Stimulated activated CD8-positive, alpha-beta memory T cell treated with anti-CD3 and anti-CD28 coated beads, Interleukin-7, amount 100 ng/mL, for 24 hours (primary cell): Measurements from ENCODE around the gene TRIOBP.
"Not testable (repeated sequence)": the region's sequence is repeated elsewhere in the genome, so short reads cannot be mapped to it uniquely, and the experiment has no call there.

Experiments
- DNase-seq: peaks from one replicate; pipeline ENCODE4 v3.0.0-alpha.2; 2020; ENCODE audit warnings: low read depth

TRIOBP gene

GRCh38 chr22:37696657-37697537 is at the start of gene TRIOBP:
TSS of gene TRIOBP (plus strand) at chr22:37697048. CDS start at chr22:37701366, 4,318 bp downstream.
- DNase-seq: peak; percentile 78

- DNase-seq: no peak
These were observed 49.5 kb upstream of the TRIOBP start for GRCh38 chr22:37647317-37647716.

- DNase-seq: no peak
These were observed 48.9 kb upstream of the TRIOBP start for GRCh38 chr22:37647928-37648327.

DNA sequence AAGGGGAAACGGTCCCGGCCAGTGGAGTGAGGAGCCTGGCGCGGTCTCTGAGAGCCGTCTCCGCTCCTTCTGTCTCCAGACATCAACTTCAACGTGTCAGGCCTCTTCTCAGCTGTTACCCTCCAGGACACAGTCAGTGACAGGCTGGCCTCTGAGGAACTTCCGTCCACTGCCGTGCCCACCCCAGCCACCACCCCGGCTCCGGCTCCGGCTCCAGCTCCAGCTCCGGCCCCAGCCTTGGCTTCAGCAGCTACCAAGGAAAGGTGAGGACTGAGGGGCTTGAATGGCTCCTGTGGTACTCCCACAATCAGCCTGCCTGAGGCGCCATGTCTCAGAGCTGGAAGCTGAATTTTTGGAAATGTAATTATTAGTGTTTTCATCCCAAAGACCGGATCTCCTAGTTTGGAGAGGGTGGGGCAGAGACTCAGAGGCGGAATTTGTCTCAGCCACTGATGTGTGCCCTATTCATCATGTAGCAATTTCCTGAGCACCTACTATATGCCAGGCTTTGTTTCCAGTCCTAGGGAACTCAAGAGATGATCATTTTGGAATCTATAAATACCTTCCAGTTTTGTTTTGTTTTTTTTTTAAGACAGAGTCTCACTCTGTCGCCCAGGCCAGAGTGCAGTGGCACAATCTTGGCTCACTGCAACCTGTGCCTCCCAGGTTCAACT is 46.2 kb upstream of the TRIOBP start:
- no peak for DNase-seq

DNA sequence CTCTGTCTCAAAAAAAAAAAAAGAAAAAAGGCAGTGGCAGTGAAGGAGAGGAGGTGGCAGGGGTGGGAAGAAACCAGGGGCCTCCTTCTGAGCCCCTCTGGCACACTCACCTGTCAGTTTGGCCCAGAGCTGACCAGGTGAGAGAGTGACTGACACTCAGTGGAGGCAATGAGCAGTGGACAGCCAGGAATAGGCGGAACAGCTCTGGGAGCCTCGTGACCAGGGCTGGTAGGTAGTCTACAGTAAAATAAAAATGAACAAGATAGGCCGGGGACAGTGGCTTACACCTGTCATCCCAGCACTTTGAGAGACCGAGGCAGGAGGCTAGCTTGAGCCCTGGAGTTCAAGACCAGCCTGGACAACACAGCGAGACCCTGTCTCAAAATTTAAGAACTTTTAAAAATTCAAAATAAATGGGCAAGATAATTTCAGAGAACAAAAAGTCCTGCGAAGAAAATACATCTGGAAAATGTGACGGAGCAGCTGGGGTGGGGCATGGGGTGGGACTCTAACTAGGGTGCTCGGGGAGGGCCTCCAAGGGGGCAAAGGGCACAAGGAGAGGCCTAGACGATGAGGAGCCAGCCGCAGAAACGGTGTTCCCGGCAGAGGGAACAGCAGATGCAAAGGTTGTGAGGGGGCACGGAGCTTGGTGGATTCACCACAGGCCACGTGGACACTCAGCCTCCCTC is 42.1 kb upstream of the TRIOBP start:
- DNase-seq: no peak

GRCh38 chr22:37655252-37655563 is 41.6 kb upstream of the TRIOBP start:
- no peak for DNase-seq

- not testable (repeated sequence) for DNase-seq
These were observed 40.3 kb upstream of the TRIOBP start for GRCh38 chr22:37656583-37656982.

GRCh38 chr22:37657590-37658132 is 39.2 kb upstream of the TRIOBP start:
- DNase-seq: no peak

GRCh38 chr22:37658133-37659065 is 38.4 kb upstream of the TRIOBP start, which contains the start of gene PDXP:
TSS of gene PDXP (plus strand) at chr22:37658723. CDS start at chr22:37658783, 60 bp downstream.
- DNase-seq: peak; percentile 98

- DNase-seq: no peak
These were observed 37.6 kb upstream of the TRIOBP start for GRCh38 chr22:37659066-37659896.

DNA sequence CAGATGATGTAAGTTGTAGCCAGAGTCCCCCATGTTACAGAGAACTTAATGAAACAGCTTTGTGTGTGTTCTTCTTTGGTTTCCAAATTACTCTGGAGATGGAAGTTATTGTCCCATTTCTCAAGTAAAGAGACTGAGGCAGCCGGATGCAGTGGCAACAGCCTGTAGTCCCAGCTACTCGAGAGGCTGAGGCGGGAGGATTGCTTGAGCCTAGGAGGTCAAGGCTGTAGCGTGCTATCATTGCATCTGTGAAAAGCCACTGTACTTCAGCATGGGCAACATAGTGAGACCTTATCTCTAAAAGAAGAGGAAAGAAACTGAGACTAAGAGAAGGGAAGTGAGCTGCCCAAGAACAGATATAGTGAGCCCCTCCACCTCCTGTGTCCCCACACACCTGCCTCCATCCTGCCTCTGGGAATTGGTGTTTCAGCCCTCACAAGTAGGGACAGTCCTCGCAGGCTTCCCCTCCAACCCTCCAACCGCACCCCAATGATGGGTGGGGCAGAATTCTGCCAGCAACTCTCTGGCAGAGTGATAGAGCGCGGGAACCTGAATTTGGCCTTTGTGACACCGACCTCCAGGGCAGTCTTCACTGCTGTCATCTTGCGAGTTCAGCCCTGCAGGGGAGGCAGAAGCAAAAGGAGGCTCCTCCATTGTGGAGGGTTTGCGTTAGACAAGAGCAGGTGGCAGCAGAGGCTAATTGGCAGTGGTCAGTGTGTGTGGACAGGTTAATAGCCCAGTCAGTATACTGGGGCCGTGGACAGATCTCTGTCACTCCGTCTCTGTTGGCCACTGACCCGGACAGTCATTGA is 36.7 kb upstream of the TRIOBP start:
- DNase-seq: no peak

GRCh38 chr22:37660709-37661045 is 36.2 kb upstream of the TRIOBP start:
- no peak for DNase-seq

GRCh38 chr22:37661160-37661924 is 35.5 kb upstream of the TRIOBP start:
- no peak for DNase-seq

- DNase-seq: no peak
These were observed 34.8 kb upstream of the TRIOBP start for GRCh38 chr22:37662039-37662438.

- no peak for DNase-seq
These were observed 33.2 kb upstream of the TRIOBP start for GRCh38 chr22:37663521-37664140.

DNA sequence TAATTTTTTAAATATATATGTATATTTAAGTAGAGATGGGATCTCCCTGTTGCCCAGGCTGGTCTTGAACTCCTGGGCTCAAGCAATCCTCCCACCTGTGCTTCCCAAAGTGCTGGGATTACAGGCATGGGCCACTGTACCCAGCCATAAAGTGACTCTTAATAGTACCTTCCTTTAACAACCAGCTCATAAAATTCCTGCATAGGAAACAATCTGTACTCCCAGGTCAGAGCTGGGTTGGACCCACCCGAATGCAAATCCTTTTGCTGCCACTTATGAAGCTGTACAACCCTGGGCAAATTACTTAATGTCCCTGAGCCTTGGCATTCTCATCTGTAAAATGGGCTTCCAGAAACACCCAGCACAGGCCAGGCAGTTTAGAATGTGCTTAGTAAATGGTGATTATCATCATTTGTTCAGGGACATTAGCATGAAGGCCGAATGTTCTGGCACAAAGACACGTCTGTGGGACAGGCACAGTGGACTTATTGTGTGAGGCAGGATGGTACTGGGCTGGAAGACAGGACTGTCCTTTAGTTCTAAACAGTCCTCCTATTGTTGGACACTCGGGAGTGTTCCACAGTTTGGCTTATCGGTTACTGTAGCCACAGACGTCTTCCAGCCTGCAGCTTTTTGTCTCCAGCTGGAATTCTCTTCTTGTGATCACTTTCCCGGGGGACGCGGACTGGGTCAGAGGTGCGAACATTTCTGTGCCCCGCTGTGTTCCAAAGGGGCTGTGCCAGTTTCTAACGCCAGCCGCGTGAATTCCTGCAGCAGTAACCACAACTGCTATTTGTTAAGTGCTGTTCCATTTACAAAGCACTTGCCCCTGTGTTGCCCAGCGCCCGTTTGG is 32.4 kb upstream of the TRIOBP start:
- no peak for DNase-seq

DNA sequence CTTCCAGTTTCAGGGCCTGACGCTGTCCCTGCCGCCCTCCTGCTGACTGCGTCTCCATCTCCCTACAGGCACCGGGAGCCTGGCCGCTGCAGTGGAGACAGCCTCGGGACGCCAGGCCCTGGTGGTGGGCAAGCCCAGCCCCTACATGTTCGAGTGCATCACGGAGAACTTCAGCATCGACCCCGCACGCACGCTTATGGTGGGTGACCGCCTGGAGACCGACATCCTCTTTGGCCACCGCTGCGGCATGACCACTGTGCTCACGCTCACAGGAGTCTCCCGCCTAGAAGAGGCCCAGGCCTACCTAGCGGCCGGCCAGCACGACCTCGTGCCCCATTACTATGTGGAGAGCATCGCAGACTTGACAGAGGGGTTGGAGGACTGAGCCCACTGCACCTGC is 31.4 kb upstream of the TRIOBP start:
- no peak for DNase-seq

DNA sequence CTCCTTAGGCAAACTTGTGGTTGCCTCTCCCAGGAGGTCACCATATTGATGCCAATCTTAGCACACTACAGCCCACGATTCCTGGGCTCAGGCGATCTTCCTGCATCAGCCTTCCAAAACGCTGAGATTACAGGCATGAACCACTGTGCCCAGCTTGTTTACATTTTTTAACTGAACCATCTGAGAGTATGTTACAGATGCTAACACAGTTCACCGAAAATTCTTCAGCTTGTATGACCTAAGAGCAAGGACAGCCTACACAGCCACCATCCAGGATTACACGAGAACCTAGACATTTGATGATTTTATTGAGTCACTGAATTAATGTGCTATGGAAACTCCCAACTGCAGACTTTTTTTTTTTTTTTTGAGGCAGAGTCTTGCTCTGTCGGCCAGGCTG is 27.3 kb upstream of the TRIOBP start:
- DNase-seq: no peak
